H1 (cell line): ENCODE measurements around the gene MS4A7. TPM values are rescaled to one million over a fixed set of nuclear protein-coding genes. Genes with fewer than 3 reads are reported as not detected.

Experiments
- CTCF ChIA-PET: fragments of 300-600 bp; sonication (Branson Sonifier 250); formaldehyde crosslinking; loops from one replicate; lab custom pipeline; 2021; ENCODE audit not compliant: partially characterized antibody; lab: Charles Lee
- POLR2A ChIA-PET: fragments of 300-600 bp; sonication (Branson Sonifier 250); formaldehyde crosslinking; loops from one replicate; lab custom pipeline; 2021; ENCODE audit warnings: inconsistent platforms; ENCODE audit not compliant: partially characterized antibody; lab: Charles Lee
- DNase-seq, 2 experiments: peaks; one replicate each; pipeline versions ENCODE4 v3.0.0 to v3.0.0-alpha.2; 2010 to 2022; ENCODE audit warnings: low spot score in 2 of 2, low read depth in 1 of 2, mixed read lengths in 1 of 2
- FAIRE-seq: peaks from 2 replicates; lab custom pipeline; 2011; peaks lifted over from hg19 to GRCh38; lab: Jason Lieb, UNC
- H2AFZ ChIP-seq: 2 replicates; pipeline ENCODE4 v1.8.1; 2012; ENCODE audit warnings: low read length, inconsistent platforms
- H2AK5ac ChIP-seq: 2 replicates; pipeline ENCODE4 v1.6.1; 2013; ENCODE audit warnings: low read depth, low read length
- H2BK120ac ChIP-seq: replicated peaks from 2 replicates; pipeline ENCODE3; 2013; ENCODE audit warnings: low read depth, low read length, inconsistent platforms
- H2BK12ac ChIP-seq: 2 replicates; pipeline ENCODE4 v1.6.1; 2013; ENCODE audit warnings: low read depth, low read length
- H2BK15ac ChIP-seq: 2 replicates; pipeline ENCODE4 v1.6.1; 2013; ENCODE audit warnings: low read length
- H2BK20ac ChIP-seq: 2 replicates; pipeline ENCODE4 v1.6.1; 2013; ENCODE audit warnings: low read length
- H2BK5ac ChIP-seq: 2 replicates; pipeline ENCODE4 v1.6.1; 2013; ENCODE audit warnings: low read depth, low read length
- H3K14ac ChIP-seq: 2 replicates; pipeline ENCODE4 v1.6.1; 2013; ENCODE audit warnings: inconsistent platforms; ENCODE audit not compliant: insufficient read length
- H3K18ac ChIP-seq: 2 replicates; pipeline ENCODE4 v1.6.1; 2013; ENCODE audit warnings: low read length; ENCODE audit errors: extremely low read depth
- H3K23ac ChIP-seq: 2 replicates; pipeline ENCODE4 v1.6.1; 2013; ENCODE audit warnings: inconsistent platforms; ENCODE audit not compliant: insufficient read length
- H3K23me2 ChIP-seq: 2 replicates; pipeline ENCODE4 v1.6.1; 2013; ENCODE audit warnings: low read depth, low read length
- H3K27ac ChIP-seq: 2 replicates; pipeline ENCODE4 v1.6.1; 2011; ENCODE audit warnings: low read depth, low read length, inconsistent platforms
- H3K27me3 ChIP-seq, 4 experiments: replicated peaks in 1 of 4; 1 replicate in 1 of 4; 2 replicates in 3 of 4; pipeline versions ENCODE4 v1.6.1 to v1.8.1; 2011 to 2013; ENCODE audit warnings: low read length in 3 of 4, mild to moderate bottlenecking in 3 of 4, inconsistent platforms in 2 of 4, mixed read lengths in 2 of 4, moderate library complexity in 1 of 4; ENCODE audit not compliant: control insufficient read depth in 3 of 4, insufficient read depth in 3 of 4; ENCODE audit errors: extremely low read depth in 1 of 4
- H3K36me3 ChIP-seq, 4 experiments: 2 replicates each; pipeline versions ENCODE4 v1.6.1 to v1.8.1; 2011 to 2013; ENCODE audit warnings: mild to moderate bottlenecking in 4 of 4, low read length in 3 of 4, moderate library complexity in 2 of 4, control low read depth in 1 of 4, inconsistent platforms in 1 of 4; ENCODE audit not compliant: insufficient read depth in 4 of 4, control insufficient read depth in 2 of 4
- H3K4ac ChIP-seq: replicated peaks from 2 replicates; pipeline ENCODE3; 2013; ENCODE audit warnings: low read length, low read depth, mixed read lengths, inconsistent platforms; ENCODE audit not compliant: insufficient read length
- H3K4me1 ChIP-seq, 4 experiments: replicated peaks in 1 of 4; 1 replicate in 1 of 4; 2 replicates in 3 of 4; pipeline versions ENCODE4 v1.6.1 to v1.8.1; 2011 to 2013; ENCODE audit warnings: low read length in 3 of 4, inconsistent platforms in 2 of 4, mixed read lengths in 1 of 4; ENCODE audit not compliant: insufficient read depth in 4 of 4, control insufficient read depth in 3 of 4
- H3K4me2 ChIP-seq, 2 experiments: 2 replicates each; pipeline versions ENCODE4 v1.6.1 to v1.8.1; 2011 to 2013; ENCODE audit warnings: low read depth in 2 of 2, low read length in 2 of 2, control low read depth in 1 of 2, inconsistent platforms in 1 of 2, mild to moderate bottlenecking in 1 of 2; ENCODE audit not compliant: insufficient read depth in 1 of 2
- H3K4me3 ChIP-seq, 4 experiments: fragments of 200-600, 300-600 bp in 1 of 4; sonication (generic), shearing (Covaris generic), sonication (Bioruptor Twin) in 1 of 4; 2 replicates each; pipeline versions ENCODE4 v1.5.1 to v1.8.1; 2011 to 2016; ENCODE audit warnings: low read length in 4 of 4, low read depth in 3 of 4, control low read depth in 2 of 4, inconsistent platforms in 2 of 4, mild to moderate bottlenecking in 2 of 4, mixed read lengths in 1 of 4, moderate library complexity in 1 of 4; ENCODE audit not compliant: insufficient read depth in 2 of 4; ENCODE audit errors: extremely low read depth in 1 of 4
- H3K56ac ChIP-seq: replicated peaks from 2 replicates; pipeline ENCODE3; 2013; ENCODE audit warnings: low read depth, mild to moderate bottlenecking, mixed read lengths, low read length, inconsistent platforms; ENCODE audit not compliant: insufficient read length
- H3K79me1 ChIP-seq: 2 replicates; pipeline ENCODE4 v1.6.1; 2013; ENCODE audit warnings: low read depth, low read length, control low read depth
- H3K79me2 ChIP-seq, 2 experiments: 2 replicates each; pipeline versions ENCODE4 v1.6.1 to v1.8.1; 2012 to 2013; ENCODE audit warnings: low read length in 2 of 2, mild to moderate bottlenecking in 2 of 2, inconsistent platforms in 1 of 2; ENCODE audit not compliant: insufficient read depth in 2 of 2, control insufficient read depth in 1 of 2
- H3K9ac ChIP-seq, 4 experiments: replicated peaks in 1 of 4; 1 replicate in 1 of 4; 2 replicates in 3 of 4; pipeline versions ENCODE4 v1.6.1 to v1.8.1; 2011 to 2013; ENCODE audit warnings: low read depth in 3 of 4, low read length in 3 of 4, control low read depth in 2 of 4, mild to moderate bottlenecking in 2 of 4, moderate library complexity in 2 of 4, inconsistent platforms in 1 of 4; ENCODE audit errors: extremely low read depth in 1 of 4
- H3K9me3 ChIP-seq, 2 experiments: 2 replicates each; pipeline versions ENCODE4 v1.6.1 to v1.8.1; 2012 to 2013; ENCODE audit warnings: mild to moderate bottlenecking in 2 of 2, moderate library complexity in 2 of 2, control low read depth in 1 of 2, inconsistent platforms in 1 of 2, low read depth in 1 of 2, low read length in 1 of 2, mixed read lengths in 1 of 2; ENCODE audit not compliant: insufficient read depth in 2 of 2
- H4K20me1 ChIP-seq, 2 experiments: replicated peaks in 1 of 2; 2 replicates each; pipeline versions ENCODE3 to v1.8.1; 2011 to 2013; ENCODE audit warnings: inconsistent platforms in 2 of 2, low read length in 2 of 2, mild to moderate bottlenecking in 1 of 2; ENCODE audit not compliant: insufficient read depth in 2 of 2, control insufficient read depth in 1 of 2
- H4K5ac ChIP-seq: 2 replicates; pipeline ENCODE4 v1.6.1; 2013; ENCODE audit warnings: low read length, low read depth, mixed read lengths, inconsistent platforms; ENCODE audit not compliant: insufficient read length
- H4K8ac ChIP-seq: 2 replicates; pipeline ENCODE4 v1.8.0; 2013; ENCODE audit warnings: mild to moderate bottlenecking, moderate library complexity, low read length, inconsistent platforms; ENCODE audit not compliant: insufficient read depth; ENCODE audit errors: extremely low read depth
- H4K91ac ChIP-seq: replicated peaks from 2 replicates; pipeline ENCODE3; 2013; ENCODE audit warnings: low read length, mixed read lengths, inconsistent platforms; ENCODE audit not compliant: insufficient read length
- YY1 ChIP-seq: IDR thresholded peaks from 2 replicates; pipeline ENCODE4 v1.6.1; 2011; ENCODE audit warnings: low read depth, mild to moderate bottlenecking, low read length
- WGBS, 2 experiments: shearing (Covaris generic) in 1 of 2; methylation state at CpG; one replicate each; pipeline versions ENCODE4 v1.1.6 to v1.1.7; 2013 to 2015; ENCODE audit warnings: low lambda C conversion rate in 2 of 2, mixed read lengths in 2 of 2, inconsistent platforms in 1 of 2, low coverage in 1 of 2, missing lambda C conversion rate in 1 of 2; ENCODE audit not compliant: insufficient replicate concordance in 2 of 2, insufficient coverage in 1 of 2, insufficient read length in 1 of 2; ENCODE audit errors: extremely low coverage in 1 of 2, missing lambda C conversion rate in 1 of 2; 5-methylcytosine and 5-hydroxymethylcytosine counted together
- polyA plus RNA-seq, 7 experiments: library from polyadenylated mRNA; depleted of rRNA in 3 of 7; stranded (reverse) in 5 of 7; unstranded in 2 of 7; fragments of >200 nt in 5 of 7; fragments of 200-250 nt in 2 of 7; gene quantifications; 1 replicate in 5 of 7; 2 replicates in 1 of 7; 4 replicates in 1 of 7; pipeline versions ENCODE4 v1.2.1 to v1.2.3, GENCODE V29; 2011 to 2013; ENCODE audit warnings: missing spikeins in 2 of 7, mixed read lengths in 2 of 7
- total RNA-seq: library from RNA; stranded (reverse); fragmentation: NEBNext Ultra II Directional; extraction: Animal tissue kit (Norgen Biotek cat#: 25700); gene quantifications from 2 replicates; pipeline ENCODE4 v1.2.1, GENCODE V29; 2021

Gene MS4A7
- total and polyA plus RNA-seq, 2 of the 8 experiments (the other 6 are each of a cell fraction or from before 2014, with no cell fraction given) = not detected

GRCh38 chr11:60367896-60368295 lies 10.4 kb upstream of the MS4A7 start:
- Histone ChIP-seq H2BK15ac (no peak overlapping the region), H3K4me1 (peaks cover 0 to 11% (median 4%) of the 10 kb centered on the region in 4 experiments; a peak in 4 of 7 replicates), H2BK12ac (peak overlapping the region; percentile 76; the same call in 1 of the 2 replicates), H3K27ac (no peak overlapping the region), H3K79me2 (no peaks in the 10 kb centered on the region), H3K4ac (no peak overlapping the region), H3K23ac (no peak overlapping the region), H3K4me3 (no peak overlapping the region), H2AK5ac (no peak overlapping the region), H4K91ac (peak overlapping the region; percentile 66), H2BK20ac (peak overlapping the region; percentile 84; the same call in 1 of the 2 replicates), H2AFZ (no peak overlapping the region), H3K23me2 (no peaks in the 10 kb centered on the region), H3K4me2 (no peak overlapping the region), H3K56ac (no peak overlapping the region), H3K18ac (0 out of 2 replicates have a peak overlapping the region, but pooled peaks have one; percentile 24), H3K79me1 (no peaks in the 10 kb centered on the region), H2BK120ac (peak overlapping the region; percentile 76), H3K9me3 (peaks cover 0 to 4% of the 10 kb centered on the region in 2 experiments; a peak in 2 of 4 replicates), H4K5ac (peak overlapping the region; percentile 78), H4K20me1 (no peaks in the 10 kb centered on the region), H3K27me3 (no peaks in the 10 kb centered on the region), H3K9ac (no peak overlapping the region), H2BK5ac (no peak overlapping the region), H3K14ac (no peak overlapping the region), H4K8ac (no peak overlapping the region), H3K36me3 (no peaks in the 10 kb centered on the region)
- FAIRE-seq (no peak), DNase-seq (no peak)
- ChIA-PET POLR2A (no interaction called here), CTCF (interaction anchor here (1.1 to 13.3 kb wide), 4 partner anchors 22 to 251 kb away, joined by 3 to 115 read pairs (median 35); no protein-coding TSS in a partner anchor)
- WGBS, 2 experiments = 97% methylated on average over 19 of the region's 19 CpGs; no CpG with 5 or more reads in 1 of the 2 experiments
- TF ChIP-seq YY1 = no peak
